Measurements from ENCODE around the gene INTS11.
"Not testable (repeated sequence)": the region's sequence is repeated elsewhere in the genome, so short reads cannot be mapped to it uniquely, and the experiment has no call there.

The INTS11 gene

GRCh38 chr1:1324524-1325287, at the start of gene INTS11, which contains the start of gene CPTP:
Gene INTS11, minus strand, starts transcription at chr1:1324660. Its CDS starts 52 bp downstream, at chr1:1324608.
Gene CPTP, plus strand, starts transcription at chr1:1324802. Its CDS starts 2,109 bp downstream, at chr1:1326911.
- DNase-seq = peak; percentile 91

- no peak for DNase-seq
These were observed 49.5 kb upstream of the INTS11 start for GRCh38 chr1:1373815-1374588.

GRCh38 chr1:1373051-1373814, 48.8 kb upstream of the INTS11 start:
- DNase-seq = no peak

GRCh38 chr1:1371746-1372711, 47.6 kb upstream of the INTS11 start:
- peak in 1 of 2 experiments; percentile 13 for DNase-seq

- no peak for DNase-seq
These were observed 46.9 kb upstream of the INTS11 start for GRCh38 chr1:1371364-1371745.

GRCh38 chr1:1370771-1371300, 46.4 kb upstream of the INTS11 start:
- no peak for DNase-seq

- not testable (repeated sequence) for DNase-seq
These were observed 45.6 kb upstream of the INTS11 start for GRCh38 chr1:1370094-1370493.

- DNase-seq = no peak
These were observed 42.9 kb upstream of the INTS11 start for GRCh38 chr1:1367315-1367714.

GRCh38 chr1:1366699-1367066, 42.2 kb upstream of the INTS11 start:
- DNase-seq = no peak

GRCh38 chr1:1365875-1366698, 41.6 kb upstream of the INTS11 start:
- DNase-seq = no peak

GRCh38 chr1:1364266-1364665, 39.8 kb upstream of the INTS11 start:
- DNase-seq = no peak

GRCh38 chr1:1361982-1362423, 37.5 kb upstream of the INTS11 start:
- no peak for DNase-seq

- no peak for DNase-seq
These were observed 36.9 kb upstream of the INTS11 start for GRCh38 chr1:1361233-1361981.

- DNase-seq = no peak
These were observed 36.2 kb upstream of the INTS11 start for GRCh38 chr1:1360506-1361169.

- DNase-seq = no peak
These were observed 35.4 kb upstream of the INTS11 start for GRCh38 chr1:1359664-1360468.

- DNase-seq = no peak
These were observed 34.8 kb upstream of the INTS11 start for GRCh38 chr1:1359308-1359663.

GRCh38 chr1:1358433-1359271, 34.2 kb upstream of the INTS11 start, which contains the start of gene MXRA8:
Gene MXRA8, minus strand, starts transcription at chr1:1358555. Its CDS starts 51 bp downstream, at chr1:1358504.
- DNase-seq = no peak
